ENCODE data around the gene PRSS38.

The PRSS38 gene

DNA sequence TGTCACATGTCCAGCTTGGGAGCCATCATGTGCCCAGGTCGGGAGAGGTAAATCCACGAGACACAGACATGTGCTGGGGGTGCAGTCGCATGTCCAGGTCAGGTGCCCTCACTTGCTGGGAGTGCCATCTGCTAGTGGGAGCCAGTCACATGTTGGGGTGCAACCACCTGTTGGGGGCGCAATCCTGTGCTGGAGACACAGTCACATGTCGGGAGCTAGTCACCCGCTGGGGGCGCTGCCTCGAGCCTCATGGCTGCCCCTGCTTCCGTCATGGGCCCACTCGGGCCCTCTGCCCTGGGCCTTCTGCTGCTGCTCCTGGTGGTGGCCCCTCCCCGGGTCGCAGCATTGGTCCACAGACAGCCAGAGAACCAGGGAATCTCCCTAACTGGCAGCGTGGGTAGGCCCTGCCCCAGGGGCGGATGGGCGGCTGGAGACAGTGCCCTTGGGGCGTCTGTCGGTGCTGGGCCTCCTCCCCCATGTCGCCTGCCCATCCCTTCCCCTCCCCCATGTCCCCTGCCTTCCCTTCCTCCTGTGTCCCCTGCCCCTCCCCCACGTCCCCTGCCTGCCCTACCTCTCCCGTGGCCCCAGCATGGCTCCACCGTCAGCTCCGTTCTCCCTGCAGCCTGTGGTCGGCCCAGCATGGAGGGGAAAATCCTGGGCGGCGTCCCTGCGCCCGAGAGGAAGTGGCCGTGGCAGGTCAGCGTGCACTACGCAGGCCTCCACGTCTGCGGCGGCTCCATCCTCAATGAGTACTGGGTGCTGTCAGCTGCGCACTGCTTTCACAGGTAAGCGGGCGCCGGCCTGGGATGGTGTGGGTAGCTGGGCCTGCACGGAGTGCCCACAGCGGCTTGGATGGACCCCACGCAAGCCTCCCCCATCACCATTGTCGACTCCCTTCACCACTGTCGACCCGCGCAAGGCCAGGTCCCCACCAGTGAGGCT, at the start of gene PRSS38:
Gene PRSS38 (plus strand): TSS at position 208 of the 942 bp plus-strand sequence. CDS start 42 bp downstream, at position 250.
- in situ Hi-C loops (cut with MboI; ENCODE audit: low pct_unique_long_range_greater_than_20kb, low sequenced_read_pairs, unreplicated experiment), result no loop called here

DNA sequence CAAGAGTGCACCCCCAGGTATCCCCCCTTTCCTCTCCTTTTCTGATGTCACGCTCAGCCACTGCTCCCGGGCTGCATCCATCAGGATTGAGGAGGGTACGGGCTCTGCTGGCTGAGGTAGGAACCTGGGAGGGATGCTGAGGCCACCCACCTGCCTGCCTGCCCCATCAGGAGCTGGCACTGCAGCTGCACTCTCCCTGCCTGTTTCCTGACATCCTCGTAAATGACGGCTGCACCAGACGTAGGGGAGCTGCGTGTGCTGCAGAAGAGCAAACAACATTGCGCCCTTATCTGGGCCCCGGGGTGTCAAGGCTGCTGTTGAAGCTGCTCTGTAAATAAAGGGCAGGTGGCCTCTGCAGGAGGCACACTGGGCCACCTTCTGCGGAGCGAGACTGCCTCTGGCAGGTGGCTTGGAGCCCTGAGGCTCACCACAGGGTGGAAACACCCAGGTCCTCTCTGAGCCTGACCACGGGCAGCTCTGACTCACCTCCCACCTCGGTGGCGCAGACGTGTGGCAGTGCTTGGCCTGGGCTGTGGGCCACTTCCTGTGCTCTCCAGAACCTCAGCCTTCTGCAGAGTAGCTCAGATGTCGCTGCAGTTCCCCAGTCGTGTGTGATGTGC, 49.4 kb upstream of the PRSS38 start:
- DNase-seq (ENCODE audit: low spot score), result no peak
- in situ Hi-C loops (cut with MboI; ENCODE audit: low pct_unique_long_range_greater_than_20kb, low sequenced_read_pairs, unreplicated experiment), result no loop called here
- TF ChIP-seq CTCF (IDR thresholded peaks at IDR 0.05; ENCODE audit: extremely low read depth, insufficient read depth, missing control alignments), result no peak

More for the DNA sequence above, at the start of gene PRSS38:
- TF ChIP-seq CTCF (IDR thresholded peaks at IDR 0.05; ENCODE audit: extremely low read depth, insufficient read depth, missing control alignments), result no peak
- DNase-seq (ENCODE audit: low spot score), result no peak

- DNase-seq (ENCODE audit: low spot score), result no peak
- TF ChIP-seq CTCF (IDR thresholded peaks at IDR 0.05; ENCODE audit: extremely low read depth, insufficient read depth, missing control alignments), result no peak
- in situ Hi-C loops (cut with MboI; ENCODE audit: low pct_unique_long_range_greater_than_20kb, low sequenced_read_pairs, unreplicated experiment), result no loop called here
These were observed 48.7 kb upstream of the PRSS38 start for GRCh38 chr1:227766653-227767277.

DNA sequence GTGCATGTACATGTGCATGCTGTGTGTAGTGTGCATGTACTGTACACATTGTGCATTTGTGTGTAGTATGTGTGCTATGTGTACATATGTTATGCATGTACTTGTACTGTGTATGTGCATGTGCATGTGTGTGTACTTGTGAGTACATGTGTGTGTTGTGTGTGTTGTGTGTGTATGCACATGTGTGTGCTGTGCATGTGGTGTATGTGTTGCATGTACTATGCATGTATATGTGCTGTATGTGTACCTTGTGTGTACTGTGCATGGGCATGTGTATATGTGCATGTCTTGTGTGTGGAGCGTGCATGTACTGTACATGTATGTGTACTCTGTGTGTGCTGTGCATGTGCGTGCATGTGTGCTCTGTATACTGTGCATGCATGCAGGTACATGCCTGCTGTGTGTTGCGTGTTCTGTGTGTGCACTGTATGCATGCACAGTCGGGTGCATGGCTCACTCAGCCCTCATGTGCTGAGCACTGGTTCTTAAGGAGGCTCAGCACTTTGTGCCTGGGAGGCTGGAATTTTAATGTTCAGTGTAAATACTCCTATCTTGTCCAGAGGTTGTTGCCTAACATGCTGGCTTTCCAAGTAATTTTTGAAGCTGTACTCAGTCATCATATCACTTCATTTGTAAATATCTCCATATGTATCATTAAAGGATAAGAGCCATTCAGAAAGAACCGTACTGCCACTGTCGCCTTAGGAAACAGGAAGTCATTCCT, 47.9 kb upstream of the PRSS38 start:
- DNase-seq (ENCODE audit: low spot score), result no peak
- no peak for TF ChIP-seq CTCF (IDR thresholded peaks at IDR 0.05; ENCODE audit: extremely low read depth, insufficient read depth, missing control alignments)
- in situ Hi-C loops (cut with MboI; ENCODE audit: low pct_unique_long_range_greater_than_20kb, low sequenced_read_pairs, unreplicated experiment), result no loop called here

GRCh38 chr1:227768125-227768439, 47.4 kb upstream of the PRSS38 start:
- in situ Hi-C loops (cut with MboI; ENCODE audit: low pct_unique_long_range_greater_than_20kb, low sequenced_read_pairs, unreplicated experiment), result no loop called here
- TF ChIP-seq CTCF (IDR thresholded peaks at IDR 0.05; ENCODE audit: extremely low read depth, insufficient read depth, missing control alignments), result no peak
- DNase-seq (ENCODE audit: low spot score), result no peak

DNA sequence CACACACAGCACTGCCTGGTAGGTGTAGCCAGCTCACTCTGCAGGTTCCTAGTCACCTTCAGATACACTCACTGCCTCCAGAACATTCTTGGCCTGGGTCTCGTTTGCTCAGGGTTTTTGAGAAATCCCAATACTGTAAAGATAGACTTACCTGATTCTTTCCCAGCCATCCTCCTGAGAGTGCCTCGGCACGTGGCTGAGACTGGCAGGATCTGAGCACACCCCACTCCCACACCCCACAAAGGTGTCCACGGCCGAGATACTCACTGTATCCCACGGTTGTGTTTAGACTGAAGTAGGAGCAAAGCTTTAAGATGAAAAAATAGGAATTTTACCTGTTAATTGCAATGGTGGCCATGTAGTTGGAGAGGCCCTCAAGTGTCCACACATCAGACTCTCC, 46.8 kb upstream of the PRSS38 start:
- DNase-seq (ENCODE audit: low spot score), result no peak
- TF ChIP-seq CTCF (IDR thresholded peaks at IDR 0.05; ENCODE audit: extremely low read depth, insufficient read depth, missing control alignments), result no peak
- in situ Hi-C loops (cut with MboI; ENCODE audit: low pct_unique_long_range_greater_than_20kb, low sequenced_read_pairs, unreplicated experiment), result no loop called here
